ENCODE measurements around the gene MS4A4A. TPM values are rescaled to one million over a fixed set of nuclear protein-coding genes. Genes with fewer than 3 reads are reported as not detected.
"Not testable (repeated sequence)": the region's sequence is repeated elsewhere in the genome, so short reads cannot be mapped to it uniquely, and the experiment has no call there.

MS4A4A gene
- total RNA-seq, 2 donors from 2014 or later: not detected

DNA sequence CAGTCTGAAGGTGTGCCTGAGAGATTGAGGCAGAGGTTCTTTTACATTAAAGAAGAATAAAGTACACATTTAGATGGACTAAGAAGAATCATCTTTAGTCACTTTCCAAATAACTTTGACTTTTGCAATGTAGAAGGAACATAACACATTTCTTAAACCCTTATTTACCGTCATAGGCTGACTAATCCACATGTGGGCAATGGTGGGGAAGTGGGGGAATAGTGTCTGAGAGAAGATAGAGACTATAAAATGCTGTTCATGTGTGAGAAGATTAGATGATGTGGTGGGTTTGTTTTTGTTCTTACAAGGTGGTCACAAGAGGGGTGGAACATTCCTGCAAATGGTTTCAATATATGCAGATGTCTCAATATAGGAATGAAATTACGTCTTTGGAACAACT, 1.8 kb downstream of the MS4A4A start:
- H3K27ac Mint-ChIP-seq: no peak overlapping the region
- Histone ChIP-seq H3K9me3 (ENCODE audit: control insufficient read depth, low read length) (no peaks in the 10 kb centered on the region), H3K36me3 (ENCODE audit: control insufficient read depth, insufficient read depth, low read length) (no peaks in the 10 kb centered on the region), H3K27ac (ENCODE audit: low read depth, low read length) (no peak overlapping the region), H3K4me3 (ENCODE audit: low read length) (no peak overlapping the region), H3K9ac (ENCODE audit: extremely low read depth, low read length, poor library complexity, severe bottlenecking) (no peak overlapping the region), H3K27me3 (ENCODE audit: control insufficient read depth, insufficient read depth, low read length, poor library complexity, severe bottlenecking) (no peaks in the 10 kb centered on the region), H3K4me1 (ENCODE audit: control insufficient read depth, insufficient read depth, low read length) (no peaks in the 10 kb centered on the region)
- no peak for DNase-seq
- TF ChIP-seq, protein P1, sequence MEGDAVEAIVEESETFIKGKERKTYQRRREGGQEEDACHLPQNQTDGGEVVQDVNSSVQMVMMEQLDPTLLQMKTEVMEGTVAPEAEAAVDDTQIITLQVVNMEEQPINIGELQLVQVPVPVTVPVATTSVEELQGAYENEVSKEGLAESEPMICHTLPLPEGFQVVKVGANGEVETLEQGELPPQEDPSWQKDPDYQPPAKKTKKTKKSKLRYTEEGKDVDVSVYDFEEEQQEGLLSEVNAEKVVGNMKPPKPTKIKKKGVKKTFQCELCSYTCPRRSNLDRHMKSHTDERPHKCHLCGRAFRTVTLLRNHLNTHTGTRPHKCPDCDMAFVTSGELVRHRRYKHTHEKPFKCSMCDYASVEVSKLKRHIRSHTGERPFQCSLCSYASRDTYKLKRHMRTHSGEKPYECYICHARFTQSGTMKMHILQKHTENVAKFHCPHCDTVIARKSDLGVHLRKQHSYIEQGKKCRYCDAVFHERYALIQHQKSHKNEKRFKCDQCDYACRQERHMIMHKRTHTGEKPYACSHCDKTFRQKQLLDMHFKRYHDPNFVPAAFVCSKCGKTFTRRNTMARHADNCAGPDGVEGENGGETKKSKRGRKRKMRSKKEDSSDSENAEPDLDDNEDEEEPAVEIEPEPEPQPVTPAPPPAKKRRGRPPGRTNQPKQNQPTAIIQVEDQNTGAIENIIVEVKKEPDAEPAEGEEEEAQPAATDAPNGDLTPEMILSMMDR (conservative IDR thresholded peaks at IDR 0.05): no peak
- H3K4me3 Mint-ChIP-seq: no peak overlapping the region
- H3K36me3 Mint-ChIP-seq (ENCODE audit: low read depth): no peaks in the 10 kb centered on the region
- 84 to 100% methylated on average over 1 to 2 of the region's 2 CpGs for WGBS, 2 experiments (ENCODE audit: insufficient coverage in 1 of 2, insufficient read length in 1 of 2)
- peaks cover 11% of the 10 kb centered on the region for H3K9me3 Mint-ChIP-seq
- H3K27me3 Mint-ChIP-seq (ENCODE audit: insufficient read depth): no peaks in the 10 kb centered on the region
- H3K4me1 Mint-ChIP-seq: no peaks in the 10 kb centered on the region

DNA sequence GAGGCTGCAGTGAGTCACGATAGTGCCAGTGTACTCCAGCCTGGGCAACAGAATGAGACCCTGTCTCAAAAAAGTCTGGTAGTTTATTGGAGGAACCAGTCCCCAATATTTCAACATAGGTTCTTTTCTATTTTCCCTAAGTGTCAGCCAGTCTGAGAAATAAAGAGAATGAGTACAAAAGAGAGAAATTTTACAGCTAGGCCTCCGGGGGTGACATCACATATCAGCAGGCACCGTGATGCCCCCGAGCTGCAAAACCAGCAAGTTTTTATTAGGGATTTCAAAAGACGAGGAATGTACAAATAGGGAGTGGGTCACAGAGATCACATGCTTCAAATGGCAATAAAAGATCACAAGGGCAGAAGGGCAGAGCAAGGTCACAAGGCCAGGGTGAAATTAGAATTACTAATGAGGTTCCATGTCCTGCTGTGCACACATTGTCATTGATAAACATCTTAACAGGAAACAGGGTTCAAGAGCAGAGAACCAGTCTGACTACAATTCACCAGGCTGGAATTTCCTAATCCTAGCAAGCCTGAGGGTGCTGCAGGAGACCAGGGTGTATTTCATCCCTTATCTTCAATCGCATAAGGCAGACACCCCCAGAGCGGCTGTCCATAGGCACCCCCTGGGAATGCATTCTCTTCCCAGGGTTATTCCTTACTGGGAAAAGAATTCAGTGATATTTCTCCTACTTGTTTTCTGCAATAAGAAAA, 5.1 kb downstream of the MS4A4A start:
- H3K4me1 ChIP-seq (ENCODE audit: control insufficient read depth, insufficient read depth, low read length); H3K36me3 ChIP-seq (ENCODE audit: control insufficient read depth, insufficient read depth, low read length); H3K27me3 ChIP-seq (ENCODE audit: control insufficient read depth, insufficient read depth, low read length, poor library complexity, severe bottlenecking); H3K4me3 ChIP-seq (ENCODE audit: low read length); H3K36me3 Mint-ChIP-seq (ENCODE audit: low read depth); H3K4me1 Mint-ChIP-seq; H3K9ac ChIP-seq (ENCODE audit: extremely low read depth, low read length, poor library complexity, severe bottlenecking); DNase-seq; H3K9me3 ChIP-seq (ENCODE audit: control insufficient read depth, low read length); H3K4me3 Mint-ChIP-seq; H3K27me3 Mint-ChIP-seq (ENCODE audit: insufficient read depth); H3K27ac Mint-ChIP-seq: not testable (repeated sequence)
- WGBS, 2 experiments (ENCODE audit: insufficient coverage in 1 of 2, insufficient read length in 1 of 2): 73 to 81% methylated on average over 4 to 7 of the region's 7 CpGs
- peaks cover 33% of the 10 kb centered on the region for H3K9me3 Mint-ChIP-seq
- peak overlapping the region; percentile 12 for H3K27ac ChIP-seq (ENCODE audit: low read depth, low read length)

DNA sequence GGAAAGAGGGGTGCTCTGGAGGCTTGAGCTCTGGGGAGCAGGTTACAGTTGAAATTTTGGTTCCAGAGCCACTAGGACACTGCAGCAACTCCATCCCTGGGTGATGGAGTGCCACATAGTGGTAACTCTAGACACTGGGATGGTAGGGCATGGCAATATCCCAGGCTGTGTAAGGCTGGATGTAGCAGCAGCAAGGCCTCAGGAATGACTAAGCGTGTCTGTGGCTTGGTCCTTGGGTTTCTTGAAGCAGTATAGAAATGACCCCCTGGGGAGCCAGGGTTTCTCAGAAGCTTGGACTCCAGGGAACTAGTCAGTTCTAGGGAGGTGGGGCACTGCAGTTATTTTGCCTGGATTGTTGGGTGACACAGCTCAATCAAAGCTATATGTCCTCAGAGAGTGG, 8.1 kb downstream of the MS4A4A start:
- no peak for DNase-seq
- H3K36me3 Mint-ChIP-seq (ENCODE audit: low read depth): no peaks in the 10 kb centered on the region
- Histone ChIP-seq H3K9ac (ENCODE audit: extremely low read depth, low read length, poor library complexity, severe bottlenecking) (no peak overlapping the region), H3K4me3 (ENCODE audit: low read length) (no peak overlapping the region), H3K9me3 (ENCODE audit: control insufficient read depth, low read length) (no peaks in the 10 kb centered on the region), H3K27ac (ENCODE audit: low read depth, low read length) (no peak overlapping the region), H3K4me1 (ENCODE audit: control insufficient read depth, insufficient read depth, low read length) (no peaks in the 10 kb centered on the region), H3K27me3 (ENCODE audit: control insufficient read depth, insufficient read depth, low read length, poor library complexity, severe bottlenecking) (no peaks in the 10 kb centered on the region), H3K36me3 (ENCODE audit: control insufficient read depth, insufficient read depth, low read length) (no peaks in the 10 kb centered on the region)
- no peak overlapping the region for H3K27ac Mint-ChIP-seq
- WGBS, 2 experiments (ENCODE audit: insufficient coverage in 1 of 2, insufficient read length in 1 of 2): 95% methylated on average over 1 of the region's 1 CpG; no CpG with 5 or more reads in 1 of the 2 experiments
- H3K27me3 Mint-ChIP-seq (ENCODE audit: insufficient read depth): no peaks in the 10 kb centered on the region
- H3K4me1 Mint-ChIP-seq: no peaks in the 10 kb centered on the region
- H3K4me3 Mint-ChIP-seq: no peak overlapping the region
- H3K9me3 Mint-ChIP-seq: peaks cover 36% of the 10 kb centered on the region
- TF ChIP-seq, protein P1 (conservative IDR thresholded peaks at IDR 0.05): no peak
